HG03045 (cell line): ENCODE data around the gene CHD1.

ENCODE experiments used
- ATAC-seq: cut with Tn5 transposase; IDR thresholded peaks from one replicate; pipeline ENCODE4 v1.9.1; 2021; ENCODE audit warnings: mild to moderate bottlenecking, moderate library complexity; ENCODE audit not compliant: unreplicated experiment

Gene CHD1

GRCh38 chr5:98905857-98906688, 22.7 kb downstream of the CHD1 start:
- ATAC-seq, result peak; percentile 55

DNA sequence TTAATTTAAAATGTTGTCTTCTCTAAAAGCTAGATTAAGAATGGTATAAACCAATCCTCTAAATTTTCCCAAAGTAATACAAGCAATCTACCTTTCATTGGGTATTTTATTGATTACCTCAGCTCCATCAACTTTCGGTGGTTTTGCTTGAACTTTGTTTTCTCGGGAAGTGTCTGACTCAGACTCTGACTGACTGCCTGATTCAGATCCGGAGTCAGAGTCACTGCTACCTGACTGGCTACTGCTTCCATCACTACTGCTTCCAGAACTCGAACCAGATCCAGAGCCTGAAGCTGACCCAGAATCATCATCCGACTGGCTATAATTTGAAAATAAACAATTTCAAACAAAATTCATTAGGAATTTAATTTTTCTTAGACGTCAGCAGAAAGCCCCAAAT, 24.0 kb downstream of the CHD1 start:
- no peak for ATAC-seq

DNA sequence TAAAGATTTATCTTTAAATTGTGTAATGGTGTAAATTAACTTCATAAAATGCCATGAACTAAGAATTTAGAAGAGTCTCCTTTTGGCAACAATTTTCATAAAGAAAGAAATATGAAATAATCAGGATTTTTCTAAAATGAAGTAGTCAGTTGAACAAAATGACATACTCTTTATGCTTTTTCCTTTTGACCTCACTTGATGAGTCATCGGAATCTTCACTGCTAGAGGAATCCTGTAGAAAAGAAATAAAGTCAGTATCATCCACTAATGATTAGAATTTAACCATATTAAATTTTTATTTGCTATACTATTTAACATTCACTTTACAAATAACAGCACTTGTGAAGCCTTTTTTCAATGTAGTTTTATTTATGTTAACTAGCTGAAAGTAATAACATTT, 26.1 kb downstream of the CHD1 start:
- ATAC-seq, result no peak

DNA sequence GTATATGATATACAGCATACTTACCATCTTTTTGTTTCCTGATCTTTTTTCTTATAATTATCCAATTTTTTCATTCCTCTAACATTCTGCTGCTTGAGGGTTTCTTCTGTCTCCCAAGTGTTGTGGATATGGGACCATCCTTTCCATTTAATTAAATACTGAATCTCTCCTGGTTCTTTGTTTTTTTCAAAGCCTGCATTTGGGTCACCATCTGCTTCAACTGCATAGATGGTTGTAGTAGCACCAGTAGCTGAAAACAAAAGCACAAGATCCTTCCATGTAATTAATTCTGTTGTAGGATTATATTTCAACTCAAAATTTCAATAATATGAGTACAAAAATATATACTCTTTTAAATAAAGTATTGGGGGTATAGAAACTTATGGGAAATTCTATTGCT, 29.4 kb downstream of the CHD1 start:
- ATAC-seq, result no peak

DNA sequence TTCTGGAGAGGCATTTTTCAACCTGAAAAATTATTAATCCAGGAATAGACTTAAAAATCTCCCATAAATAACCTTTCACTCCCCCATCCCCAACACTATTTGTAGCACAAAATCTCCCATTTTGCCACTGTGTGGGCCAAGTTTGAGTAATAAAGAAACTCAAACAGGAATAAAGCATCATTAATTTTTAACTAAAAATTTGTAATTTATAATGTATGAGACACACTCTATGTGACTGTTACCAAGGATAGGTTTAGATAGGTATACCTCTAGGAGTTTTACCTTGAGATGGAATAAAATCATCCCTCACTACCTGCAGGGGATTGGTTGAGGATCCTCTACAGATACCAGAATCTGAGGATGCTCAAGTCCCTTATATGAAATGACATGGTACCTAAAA, 30.1 kb downstream of the CHD1 start:
- no peak for ATAC-seq

GRCh38 chr5:98891591-98891990, 37.2 kb downstream of the CHD1 start:
- no peak for ATAC-seq

DNA sequence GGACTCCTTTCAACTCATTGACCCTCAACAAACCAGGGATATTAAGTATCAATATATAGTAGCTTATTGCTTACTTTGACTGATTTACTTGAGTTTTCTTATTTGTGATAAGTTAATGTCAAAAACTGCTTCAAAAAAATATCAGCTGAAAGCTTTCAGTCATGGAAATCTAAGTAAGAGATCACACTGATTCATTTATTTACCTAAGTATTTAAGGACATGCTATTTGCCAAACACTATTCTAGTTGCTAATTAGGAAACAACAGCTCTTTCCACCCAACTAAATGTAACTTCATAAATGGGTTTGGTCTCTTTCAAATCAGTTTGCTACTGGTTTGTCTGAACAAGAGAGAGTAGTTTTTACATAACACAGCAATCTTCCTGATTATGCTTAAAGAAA, 48.2 kb downstream of the CHD1 start:
- ATAC-seq, result no peak

DNA sequence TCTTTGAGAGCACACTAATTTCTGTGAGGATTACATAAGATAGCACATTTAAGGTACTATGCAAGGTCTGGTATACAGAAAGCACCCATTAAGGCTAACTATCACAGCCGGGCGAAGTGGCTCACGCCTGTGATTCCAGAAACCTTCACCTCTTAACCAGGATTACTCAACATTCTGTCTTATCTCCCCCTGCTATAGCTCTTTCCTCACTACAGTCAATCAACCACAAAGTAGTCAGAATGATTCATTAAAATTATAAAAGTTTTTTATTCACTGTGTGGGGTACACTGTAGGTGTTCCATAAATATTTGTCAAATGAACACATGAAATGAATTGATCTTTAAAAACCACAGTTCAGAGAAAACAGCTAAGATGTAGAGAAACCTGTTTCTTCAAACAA, 48.7 kb downstream of the CHD1 start:
- ATAC-seq, result no peak

DNA sequence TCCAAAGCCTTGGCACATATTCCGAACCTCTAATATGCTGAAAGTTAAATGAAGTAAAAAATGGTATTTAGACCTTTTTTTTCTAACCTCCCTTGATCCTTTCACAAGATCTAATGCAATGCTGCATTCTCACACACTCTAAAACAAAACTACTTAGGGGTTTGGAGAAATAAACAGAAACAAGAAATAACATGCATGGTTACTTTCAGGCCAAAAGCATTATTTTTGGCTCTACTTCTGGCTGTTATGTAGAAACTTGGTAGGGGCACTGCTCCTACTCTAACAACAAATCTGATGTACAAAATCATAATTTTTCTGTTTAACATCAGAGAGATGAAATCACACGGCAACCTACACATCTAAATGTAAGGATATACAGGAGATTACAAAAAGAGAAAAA, 51.2 kb downstream of the CHD1 start:
- ATAC-seq, result no peak

- no peak for ATAC-seq
Measured at GRCh38 chr5:98872674-98873073, 56.1 kb downstream of the CHD1 start.

GRCh38 chr5:98865690-98866089, 63.1 kb downstream of the CHD1 start:
- no peak for ATAC-seq

- ATAC-seq, result no peak
Measured at GRCh38 chr5:98847054-98847453, 81.8 kb downstream of the CHD1 start.

DNA sequence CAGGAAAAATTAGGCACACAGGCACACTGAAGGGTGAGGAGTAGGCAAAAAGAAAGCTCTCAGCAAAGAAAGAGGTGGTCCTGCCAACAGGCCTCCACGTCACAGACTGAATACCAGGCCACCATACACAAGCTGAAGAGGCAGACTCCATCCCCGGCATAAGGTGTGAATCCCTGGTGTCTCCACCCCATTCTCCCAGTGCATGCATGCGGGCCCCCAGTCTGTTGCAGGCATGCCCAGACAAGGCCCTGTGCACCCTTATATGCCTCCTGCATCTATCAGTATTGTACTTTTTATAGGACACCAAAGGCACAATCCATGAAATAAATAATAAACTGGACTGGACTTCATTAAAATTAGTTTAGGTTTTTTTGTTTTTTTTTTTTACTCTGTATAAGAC, 82.3 kb downstream of the CHD1 start:
- no peak for ATAC-seq

DNA sequence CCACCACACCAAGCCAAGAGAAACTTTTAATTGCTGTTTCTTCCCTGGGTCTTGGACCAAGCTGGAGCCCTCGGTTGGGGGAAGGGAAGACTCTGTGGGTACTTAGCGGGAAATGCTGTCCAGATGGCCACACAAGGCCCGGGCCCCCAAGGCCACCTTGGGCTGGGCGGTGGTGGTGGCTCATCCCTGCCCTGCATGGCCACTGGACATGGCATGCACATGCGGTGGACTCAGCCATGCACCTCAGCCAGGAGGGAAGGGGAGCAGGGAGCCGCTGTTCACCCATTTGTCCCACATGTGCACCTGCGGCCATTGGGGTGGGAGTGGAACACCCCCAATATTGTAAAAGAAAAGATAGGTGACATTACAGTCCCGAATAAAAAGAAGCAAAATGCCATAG, 82.9 kb downstream of the CHD1 start:
- no peak for ATAC-seq

DNA sequence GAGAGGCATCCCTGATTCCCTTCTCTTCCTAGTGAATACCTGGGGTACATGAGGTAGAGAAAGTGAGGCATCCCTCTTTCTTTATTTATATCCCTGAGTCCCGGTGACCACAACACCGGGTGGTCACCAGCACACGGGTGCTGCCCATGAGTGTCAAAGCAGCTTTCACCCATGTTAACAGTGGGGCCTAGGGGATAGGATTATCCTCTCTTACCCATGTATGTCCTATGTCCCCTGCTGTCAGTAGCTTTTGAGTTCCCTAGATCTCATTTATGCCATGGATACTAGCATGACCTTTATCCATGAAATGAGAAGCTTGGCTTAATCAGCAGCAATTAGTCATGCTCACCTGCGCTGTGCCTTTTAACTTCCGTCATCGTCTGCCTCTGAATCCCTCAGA, 83.9 kb downstream of the CHD1 start:
- ATAC-seq, result no peak

GRCh38 chr5:98843481-98843880, 85.3 kb downstream of the CHD1 start:
- ATAC-seq, result no peak

GRCh38 chr5:98840946-98841345, 87.9 kb downstream of the CHD1 start:
- no peak for ATAC-seq

DNA sequence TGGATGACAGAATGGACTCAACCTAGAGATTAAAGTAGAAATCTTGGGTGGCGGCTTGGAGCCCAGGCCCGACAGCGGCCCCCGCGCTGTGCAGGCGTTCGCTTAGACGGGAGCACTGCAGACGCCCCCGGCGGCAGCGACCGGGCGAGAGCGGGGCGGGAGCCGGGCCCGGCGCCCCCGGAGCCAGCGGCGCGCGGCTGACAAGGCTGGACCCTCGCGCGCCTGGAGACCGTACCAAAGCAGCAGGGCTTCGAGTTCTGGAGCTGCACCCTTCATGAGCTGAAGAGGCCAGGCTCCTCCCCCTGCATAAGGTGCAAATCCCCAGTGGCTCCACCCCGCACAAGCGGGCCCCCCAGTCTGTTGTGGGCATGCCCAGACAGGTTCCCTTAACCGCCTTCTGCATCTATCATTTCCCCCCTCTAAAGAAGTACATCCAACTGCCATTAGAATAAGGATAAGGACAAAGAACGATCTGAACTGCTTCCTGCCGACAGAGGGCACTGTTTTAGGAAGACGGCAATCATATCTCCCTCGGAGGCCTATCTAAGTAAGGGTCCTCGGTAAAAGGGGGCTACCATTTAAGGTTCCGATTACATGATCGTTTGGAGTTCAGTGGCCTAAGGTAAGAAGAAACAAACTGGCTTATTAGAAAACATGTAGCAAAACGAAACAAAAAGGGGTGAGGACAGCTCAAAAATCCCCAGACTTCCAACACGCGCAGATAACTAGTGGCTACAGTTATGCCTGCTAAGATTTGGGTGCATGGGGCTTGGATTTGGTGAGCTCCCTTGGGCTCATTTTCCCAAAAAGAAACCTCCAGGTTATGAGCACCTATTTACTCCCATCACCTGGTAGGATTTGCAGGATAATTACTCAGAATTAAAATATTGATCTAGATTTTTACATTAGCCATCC, 89.1 kb downstream of the CHD1 start:
- no peak for ATAC-seq

DNA sequence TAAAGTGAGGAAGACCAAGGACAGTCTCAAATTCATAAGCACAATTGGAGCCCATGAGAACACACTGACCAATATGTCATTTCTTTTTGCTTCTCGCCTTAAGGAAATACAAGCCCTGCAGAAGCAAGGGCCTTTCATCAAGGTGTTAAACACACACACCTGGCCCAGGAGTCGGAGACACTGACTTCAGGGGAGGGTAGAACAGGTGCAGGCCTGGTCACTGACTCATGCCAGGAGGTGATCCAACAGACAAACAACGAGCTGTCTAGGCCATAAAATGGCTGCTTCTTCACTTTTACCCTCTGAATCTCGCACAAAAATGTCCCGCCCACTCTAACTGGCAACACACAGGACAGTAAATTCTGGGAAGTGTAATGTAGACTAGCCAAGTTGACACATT, 92.6 kb downstream of the CHD1 start:
- ATAC-seq, result no peak

GRCh38 chr5:98827588-98828284, 101.1 kb downstream of the CHD1 start:
- no peak for ATAC-seq

- ATAC-seq, result no peak
Measured at GRCh38 chr5:98827161-98827560, 101.6 kb downstream of the CHD1 start.
